ENCODE data around the gene MICOS13. TPM values are rescaled to one million over a fixed set of nuclear protein-coding genes. Genes with fewer than 3 reads are reported as not detected.

MICOS13 gene
- total and polyA plus RNA-seq, 10 of the 15 experiments (the other 5 are each of a cell fraction or from before 2014, with no cell fraction given): 9.4 to 211 (median 51.3) TPM

- Histone ChIP-seq H3K27ac (ENCODE audit: control insufficient read depth, insufficient read depth) (no peak overlapping the region), H4K20me1 (ENCODE audit: control insufficient read depth, insufficient read depth) (peaks cover 4% of the 10 kb centered on the region), H3K9ac (ENCODE audit: control insufficient read depth, insufficient read depth, low read length) (no peak overlapping the region), H3K4me3 (no peak overlapping the region), H3K4me1 (ENCODE audit: control insufficient read depth, insufficient read depth, low read length) (no peaks in the 10 kb centered on the region), H3K9me3 (replicated peaks; ENCODE audit: control insufficient read depth, insufficient read depth, low read length) (no peaks in the 10 kb centered on the region; the same call in 2 of the 3 replicates), H3K79me2 (ENCODE audit: control insufficient read depth, insufficient read depth, low read length) (peaks cover 69% of the 10 kb centered on the region), H3K36me3 (ENCODE audit: control insufficient read depth in 2 of 2, insufficient read depth in 2 of 2, low read length in 1 of 2) (peaks cover 6 to 10% of the 10 kb centered on the region in 2 experiments), H3K4me2 (ENCODE audit: control insufficient read depth, insufficient read depth) (no peak overlapping the region), H3K27me3 (replicated peaks in 1 of 2; ENCODE audit: control insufficient read depth in 2 of 2, insufficient read depth in 2 of 2, low read length in 1 of 2) (no peaks in the 10 kb centered on the region), H2AFZ (ENCODE audit: control insufficient read depth, low read depth, low read length) (no peak overlapping the region)
- DNase-seq (ENCODE audit: low read depth, low spot score): no peak
- in situ Hi-C loops (cut with MboI): no loop called here
- TF ChIP-seq GABPA (IDR thresholded peaks at IDR 0.05; ENCODE audit: low read depth) (no peak), SMAD1 (IDR thresholded peaks at IDR 0.05; ENCODE audit: low read depth, partially characterized antibody) (no peak), E2F4 (IDR thresholded peaks at IDR 0.05; ENCODE audit: low read depth, low read length) (no peak), ATF7 (IDR thresholded peaks at IDR 0.05; ENCODE audit: low read depth) (no peak), TCF3 (IDR thresholded peaks at IDR 0.05; ENCODE audit: borderline replicate concordance, insufficient read depth, low read depth, low read length) (no peak), IRF4 (IDR thresholded peaks at IDR 0.05; ENCODE audit: low read depth, low read length) (no peak)
- TF ChIP-seq, protein P1, sequence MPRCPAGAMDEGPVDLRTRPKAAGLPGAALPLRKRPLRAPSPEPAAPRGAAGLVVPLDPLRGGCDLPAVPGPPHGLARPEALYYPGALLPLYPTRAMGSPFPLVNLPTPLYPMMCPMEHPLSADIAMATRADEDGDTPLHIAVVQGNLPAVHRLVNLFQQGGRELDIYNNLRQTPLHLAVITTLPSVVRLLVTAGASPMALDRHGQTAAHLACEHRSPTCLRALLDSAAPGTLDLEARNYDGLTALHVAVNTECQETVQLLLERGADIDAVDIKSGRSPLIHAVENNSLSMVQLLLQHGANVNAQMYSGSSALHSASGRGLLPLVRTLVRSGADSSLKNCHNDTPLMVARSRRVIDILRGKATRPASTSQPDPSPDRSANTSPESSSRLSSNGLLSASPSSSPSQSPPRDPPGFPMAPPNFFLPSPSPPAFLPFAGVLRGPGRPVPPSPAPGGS (IDR thresholded peaks at IDR 0.05; ENCODE audit: borderline replicate concordance, insufficient read depth, low read depth, low read length, poor library complexity, severe bottlenecking): no peak
- TF ChIP-seq, protein P2, sequence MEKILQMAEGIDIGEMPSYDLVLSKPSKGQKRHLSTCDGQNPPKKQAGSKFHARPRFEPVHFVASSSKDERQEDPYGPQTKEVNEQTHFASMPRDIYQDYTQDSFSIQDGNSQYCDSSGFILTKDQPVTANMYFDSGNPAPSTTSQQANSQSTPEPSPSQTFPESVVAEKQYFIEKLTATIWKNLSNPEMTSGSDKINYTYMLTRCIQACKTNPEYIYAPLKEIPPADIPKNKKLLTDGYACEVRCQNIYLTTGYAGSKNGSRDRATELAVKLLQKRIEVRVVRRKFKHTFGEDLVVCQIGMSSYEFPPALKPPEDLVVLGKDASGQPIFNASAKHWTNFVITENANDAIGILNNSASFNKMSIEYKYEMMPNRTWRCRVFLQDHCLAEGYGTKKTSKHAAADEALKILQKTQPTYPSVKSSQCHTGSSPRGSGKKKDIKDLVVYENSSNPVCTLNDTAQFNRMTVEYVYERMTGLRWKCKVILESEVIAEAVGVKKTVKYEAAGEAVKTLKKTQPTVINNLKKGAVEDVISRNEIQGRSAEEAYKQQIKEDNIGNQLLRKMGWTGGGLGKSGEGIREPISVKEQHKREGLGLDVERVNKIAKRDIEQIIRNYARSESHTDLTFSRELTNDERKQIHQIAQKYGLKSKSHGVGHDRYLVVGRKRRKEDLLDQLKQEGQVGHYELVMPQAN (conservative IDR thresholded peaks at IDR 0.05): no peak
- no TSS peak for BruUV-seq (replicated peaks)
- RAD21 ChIA-PET (ENCODE audit: unreplicated experiment): no interaction called here
- POLR2A ChIA-PET: interaction anchor here (0.9 kb wide), 1 partner anchor 789 kb away, joined by 3 read pairs; the partner anchor contains the start of gene KHSRP
- 54% methylated on average over 6 of the region's 6 CpGs for WGBS (ENCODE audit: insufficient coverage, insufficient replicate concordance, low lambda C conversion rate, missing lambda C conversion rate)
- no peak for ATAC-seq
- intact Hi-C loops (cut with micrococcal nuclease; ENCODE audit: unreplicated experiment): no loop called here
- SMC1A ChIA-PET (ENCODE audit: uncharacterized antibody, unreplicated experiment): interaction anchor here (1.1 kb wide), 1 partner anchor 12 kb away, joined by 3 read pairs; the partner anchor contains the start of genes SAFB and SAFB2
- CTCF ChIA-PET: interaction anchor here (1.2 to 1.5 kb wide), 2 partner anchors 52 to 54 kb away, joined by 3 read pairs; no protein-coding TSS in a partner anchor
- FAIRE-seq: no peak
These were observed 44.9 kb downstream of the MICOS13 start for GRCh38 chr19:5635427-5635826.

Measured in GM12878 (cell line).